GM06990 (cell line): ENCODE results near the gene ROCK2.

Experiments used
- DNase-seq: peaks from one replicate; pipeline ENCODE4 v3.0.0-alpha.2; 2011; ENCODE audit not compliant: insufficient read length; ENCODE audit errors: extremely low read depth
- H3K27me3 ChIP-seq: replicated peaks from 2 replicates; pipeline ENCODE4 v1.6.0; 2011; ENCODE audit warnings: low read length; ENCODE audit not compliant: control insufficient read depth, insufficient read depth
- H3K36me3 ChIP-seq: 2 replicates; pipeline ENCODE4 v1.5.1; 2011; ENCODE audit warnings: low read length; ENCODE audit not compliant: control insufficient read depth, insufficient read depth
- H3K4me3 ChIP-seq: replicated peaks from 2 replicates; pipeline ENCODE4 v1.5.1; 2011; ENCODE audit warnings: low read depth, mild to moderate bottlenecking, control low read depth, low read length
- CTCF ChIP-seq: IDR thresholded peaks from 2 replicates; pipeline ENCODE4 v1.5.1; 2011; ENCODE audit warnings: low read length, control low read depth, mild to moderate bottlenecking, inconsistent platforms; ENCODE audit not compliant: insufficient read depth, poor library complexity, severe bottlenecking

Gene ROCK2

GRCh38 chr2:11228692-11229091, 115.7 kb downstream of the ROCK2 start:
- DNase-seq = no peak
- no peak overlapping the region for H3K4me3 ChIP-seq
- no peaks in the 10 kb centered on the region for H3K27me3 ChIP-seq
- TF ChIP-seq CTCF = no peak
- no peaks in the 10 kb centered on the region for H3K36me3 ChIP-seq

- no peaks in the 10 kb centered on the region for H3K36me3 ChIP-seq
- no peaks in the 10 kb centered on the region for H3K27me3 ChIP-seq
- TF ChIP-seq CTCF = no peak
- H3K4me3 ChIP-seq = no peak overlapping the region
- DNase-seq = no peak
These were observed 116.8 kb downstream of the ROCK2 start for GRCh38 chr2:11227595-11227994.

GRCh38 chr2:11224887-11225286, 119.5 kb downstream of the ROCK2 start:
- TF ChIP-seq CTCF = no peak
- Histone ChIP-seq H3K4me3 (no peak overlapping the region), H3K27me3 (no peaks in the 10 kb centered on the region), H3K36me3 (no peaks in the 10 kb centered on the region)
- DNase-seq = peak; percentile 27

GRCh38 chr2:11222845-11223244, 121.6 kb downstream of the ROCK2 start:
- H3K4me3 ChIP-seq = no peak overlapping the region
- DNase-seq = no peak
- H3K36me3 ChIP-seq = no peaks in the 10 kb centered on the region
- H3K27me3 ChIP-seq = no peaks in the 10 kb centered on the region
- TF ChIP-seq CTCF = no peak

- DNase-seq = no peak
- TF ChIP-seq CTCF = no peak
- no peaks in the 10 kb centered on the region for H3K36me3 ChIP-seq
- no peak overlapping the region for H3K4me3 ChIP-seq
- H3K27me3 ChIP-seq = no peaks in the 10 kb centered on the region
These were observed 124.0 kb downstream of the ROCK2 start for GRCh38 chr2:11220445-11220844.

- no peak for DNase-seq
- Histone ChIP-seq H3K27me3 (no peaks in the 10 kb centered on the region), H3K36me3 (no peaks in the 10 kb centered on the region), H3K4me3 (no peak overlapping the region)
- TF ChIP-seq CTCF = no peak
These were observed 129.0 kb downstream of the ROCK2 start for GRCh38 chr2:11215407-11215806.
